ENCODE measurements around the gene SPTBN1.

SPTBN1 gene

GRCh38 chr2:54556621-54557121, 100.5 kb downstream of the SPTBN1 start:
- DNase-seq (ENCODE audit: low spot score), result peak; percentile 80

DNA sequence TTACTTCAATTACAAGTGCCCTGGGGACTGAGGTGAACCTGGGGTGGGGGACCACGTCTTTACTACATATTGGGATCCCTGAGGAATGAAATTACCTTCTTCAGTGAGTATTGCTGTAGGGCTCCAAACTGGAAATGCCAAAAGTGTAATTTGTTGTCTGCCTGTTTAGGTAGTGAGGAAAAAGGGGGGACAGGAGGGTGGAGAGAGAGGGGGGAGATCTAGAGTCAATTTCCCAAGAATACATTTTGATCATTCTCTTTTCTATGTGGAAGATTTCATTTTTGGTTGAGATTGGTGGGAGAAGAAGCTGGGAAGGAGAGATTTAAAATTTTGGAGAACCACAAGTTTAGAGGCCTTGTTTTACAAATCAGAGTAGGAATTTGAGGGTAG, 101.1 kb downstream of the SPTBN1 start:
- DNase-seq (ENCODE audit: low spot score), result no peak

DNA sequence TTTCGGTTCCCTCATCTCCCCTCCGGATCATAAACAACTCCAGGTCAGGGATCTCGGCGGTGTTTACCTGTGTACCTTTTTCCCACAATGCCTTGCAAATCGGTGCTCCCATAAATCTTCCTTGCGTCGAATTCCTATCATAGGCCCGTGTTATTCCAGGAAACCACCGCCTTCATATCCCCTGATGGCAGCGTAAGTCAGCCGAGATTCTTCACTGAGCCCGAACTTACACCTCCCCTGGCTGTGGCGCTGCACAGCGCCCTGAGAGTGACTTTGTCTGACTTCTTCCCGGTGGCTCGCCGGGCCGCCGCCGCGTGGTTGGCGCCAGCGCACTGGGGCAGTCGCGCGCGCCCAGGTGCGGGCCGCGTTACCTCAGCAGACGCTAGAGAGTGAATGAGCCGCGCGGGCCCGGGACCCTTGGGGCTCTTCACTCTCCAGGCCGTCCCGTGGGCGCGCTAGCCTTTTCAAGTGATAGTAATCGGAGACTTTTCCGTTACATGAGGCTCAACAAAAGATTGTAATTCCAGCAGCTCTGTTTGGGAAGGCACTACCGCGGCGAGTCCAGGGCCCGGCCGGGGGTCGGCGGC, 101.6 kb downstream of the SPTBN1 start:
- DNase-seq (ENCODE audit: low spot score), result peak; percentile 88

DNA sequence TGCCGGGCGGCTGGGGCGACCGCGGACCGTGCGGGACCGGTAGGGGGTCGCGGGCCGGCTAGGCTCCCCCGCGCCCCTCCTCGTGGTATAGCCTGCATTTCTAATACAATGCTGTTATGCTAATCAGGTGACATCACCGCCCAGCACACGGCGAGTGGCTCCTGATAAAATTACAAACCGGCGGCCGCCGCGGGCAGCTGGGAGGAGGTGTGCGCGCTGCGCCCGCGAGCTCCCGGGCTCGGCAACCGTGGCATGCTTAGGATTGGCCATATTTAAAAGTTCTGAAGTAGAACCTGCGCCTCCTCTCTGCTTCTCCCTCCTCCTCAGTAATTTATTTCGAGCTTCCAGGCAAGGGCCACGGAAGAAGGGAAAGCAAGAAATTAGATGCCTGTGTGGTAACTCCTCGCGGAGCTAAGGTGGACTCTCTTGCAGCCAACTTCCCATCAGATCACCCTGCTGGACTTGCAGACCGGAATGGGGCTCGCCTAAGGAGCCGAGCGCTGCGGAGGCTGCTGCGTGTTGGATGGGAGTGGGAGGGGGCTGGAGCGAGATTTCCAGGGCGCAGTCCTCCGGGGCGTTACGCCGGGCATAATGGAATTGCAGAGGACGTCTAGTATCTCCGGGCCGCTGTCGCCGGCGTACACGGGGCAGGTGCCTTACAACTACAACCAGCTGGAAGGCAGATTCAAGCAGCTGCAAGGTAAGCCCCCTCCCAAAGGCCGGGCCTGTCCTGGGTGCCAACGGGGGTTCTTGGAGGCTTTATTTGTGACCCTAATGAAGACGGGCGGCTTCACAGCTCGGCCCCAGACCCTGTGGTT, 102.3 kb downstream of the SPTBN1 start:
- peak; percentile 88 for DNase-seq (ENCODE audit: low spot score)

- DNase-seq (ENCODE audit: low spot score), result peak; percentile 64
Measured at GRCh38 chr2:54559006-54559445, 102.9 kb downstream of the SPTBN1 start.

DNA sequence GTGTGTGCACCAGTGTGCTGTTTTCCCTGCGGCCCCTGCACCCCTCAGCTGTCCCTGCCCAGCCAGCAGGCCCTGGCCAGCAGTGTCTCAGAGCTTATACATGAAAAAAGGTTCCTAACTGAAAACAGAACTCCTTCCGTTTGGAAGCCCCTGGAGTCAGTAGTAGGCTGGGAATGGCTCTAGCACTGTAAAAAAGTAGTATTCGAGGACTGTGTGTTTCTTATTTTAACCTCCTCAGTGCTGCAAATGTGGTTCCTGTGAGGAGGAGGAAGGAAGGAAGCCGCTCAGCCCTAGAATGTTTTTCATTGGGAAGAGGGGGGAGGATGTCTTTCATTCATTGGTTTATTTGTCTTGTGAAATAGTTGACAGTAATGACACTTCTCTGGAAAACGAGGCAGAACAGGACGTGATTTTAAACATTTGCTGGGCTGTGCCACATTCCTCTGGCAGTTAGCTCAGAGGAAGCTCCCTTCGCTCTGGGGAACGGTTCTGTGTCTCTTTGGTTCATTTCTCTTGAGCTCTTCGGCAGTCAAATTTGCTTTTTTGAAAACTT, 103.5 kb downstream of the SPTBN1 start:
- peak; percentile 85 for DNase-seq (ENCODE audit: low spot score)

DNA sequence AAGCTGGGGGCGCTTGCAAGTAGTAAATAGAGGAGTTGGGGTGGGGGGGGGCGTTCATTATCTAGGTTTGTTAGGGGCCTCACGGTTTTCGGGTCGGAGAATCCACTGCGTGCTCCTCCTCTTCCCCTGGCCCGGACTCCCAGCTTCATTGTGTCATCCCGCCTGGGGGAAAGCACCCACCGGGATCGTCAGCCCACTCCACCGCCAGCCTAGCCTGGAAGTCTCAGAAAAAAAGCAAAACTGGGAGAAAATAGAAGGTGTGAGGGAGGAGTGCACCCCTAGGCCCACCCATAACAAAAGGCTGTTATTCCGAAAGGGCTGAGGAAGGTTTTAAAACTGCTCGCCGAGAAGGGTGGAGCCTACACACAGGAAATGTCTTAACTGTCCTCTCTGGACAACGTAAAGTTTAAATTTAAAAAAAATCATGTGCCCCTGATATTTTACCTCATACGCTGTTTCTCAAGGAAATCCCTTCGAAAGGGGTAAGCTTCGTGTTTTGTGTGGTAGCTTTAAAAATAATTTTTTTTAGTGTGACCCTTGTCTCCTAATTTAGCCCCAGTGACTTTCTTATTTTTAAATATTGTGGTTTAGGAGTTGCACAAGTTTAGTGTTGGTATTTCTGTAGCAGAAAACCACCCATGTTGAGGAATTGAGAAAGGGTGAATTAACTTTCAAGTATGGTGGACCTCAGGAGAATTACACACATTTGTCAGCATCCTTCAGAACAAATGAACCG, 104.2 kb downstream of the SPTBN1 start:
- peak; percentile 63 for DNase-seq (ENCODE audit: low spot score)

GRCh38 chr2:54561010-54561409, 104.9 kb downstream of the SPTBN1 start:
- DNase-seq (ENCODE audit: low spot score), result no peak

DNA sequence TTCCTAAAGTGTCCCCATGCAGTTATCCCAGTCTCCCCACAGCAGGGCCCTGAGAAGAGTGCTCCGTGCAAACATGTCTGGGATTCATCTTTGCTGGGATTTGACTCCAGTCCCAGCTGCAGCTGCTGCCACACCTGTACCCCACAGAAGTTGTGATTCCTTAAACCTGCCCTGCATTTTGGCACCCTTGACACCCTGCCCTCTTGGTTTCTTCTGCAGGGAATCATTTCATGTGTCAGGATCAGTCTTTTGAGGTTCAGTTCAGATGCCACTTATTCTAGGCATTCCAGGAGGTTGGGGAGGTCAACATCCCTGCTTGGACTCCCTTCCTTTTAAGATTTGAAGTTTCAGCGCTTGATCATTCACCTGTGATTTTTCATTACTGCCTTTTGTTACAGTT, 108.3 kb downstream of the SPTBN1 start:
- DNase-seq (ENCODE audit: low spot score), result no peak

- no peak for DNase-seq (ENCODE audit: low spot score)
Measured at GRCh38 chr2:54565551-54565950, 109.4 kb downstream of the SPTBN1 start.

DNA sequence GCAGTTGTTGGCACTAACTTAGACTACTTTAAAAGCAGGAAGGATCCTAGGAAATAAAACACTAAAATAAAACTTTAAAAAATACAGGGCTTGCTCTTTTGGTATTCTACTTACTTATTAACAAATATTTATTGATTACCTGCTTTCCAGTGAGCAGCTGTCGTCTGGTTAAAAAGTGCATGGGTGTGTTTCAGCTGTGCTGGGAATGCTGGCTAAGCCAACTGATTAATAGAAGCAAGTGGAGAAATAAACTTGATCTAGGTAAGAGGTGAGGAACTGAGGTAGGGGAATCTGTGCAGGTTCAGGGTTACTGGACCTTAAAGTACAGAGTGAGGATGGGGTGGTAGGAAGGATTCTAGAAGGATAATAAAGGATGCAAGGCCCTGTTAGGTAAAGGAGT, 110.8 kb downstream of the SPTBN1 start:
- DNase-seq (ENCODE audit: low spot score), result no peak

DNA sequence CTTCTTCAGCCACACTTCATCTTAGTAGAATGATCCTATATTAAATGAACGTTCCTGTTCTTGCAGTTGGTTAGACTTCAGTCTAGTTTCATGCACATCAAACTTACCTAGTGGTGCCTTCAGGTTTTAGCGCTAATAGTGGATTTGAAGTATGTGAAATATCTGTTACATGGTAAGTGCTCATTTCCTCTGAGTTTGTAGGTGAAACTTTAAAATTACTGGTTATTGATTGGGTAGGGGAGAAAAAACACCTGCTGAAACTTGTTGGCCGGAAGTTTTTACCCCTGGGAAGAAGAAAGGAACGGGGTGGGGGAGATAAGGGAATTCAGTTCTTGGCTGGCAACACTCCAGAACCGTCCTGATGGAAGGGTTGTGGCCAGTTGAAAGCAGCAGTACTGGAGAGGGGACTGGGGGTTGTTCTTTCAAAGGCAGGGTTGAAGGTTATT, 112.8 kb downstream of the SPTBN1 start:
- DNase-seq (ENCODE audit: low spot score), result no peak

DNA sequence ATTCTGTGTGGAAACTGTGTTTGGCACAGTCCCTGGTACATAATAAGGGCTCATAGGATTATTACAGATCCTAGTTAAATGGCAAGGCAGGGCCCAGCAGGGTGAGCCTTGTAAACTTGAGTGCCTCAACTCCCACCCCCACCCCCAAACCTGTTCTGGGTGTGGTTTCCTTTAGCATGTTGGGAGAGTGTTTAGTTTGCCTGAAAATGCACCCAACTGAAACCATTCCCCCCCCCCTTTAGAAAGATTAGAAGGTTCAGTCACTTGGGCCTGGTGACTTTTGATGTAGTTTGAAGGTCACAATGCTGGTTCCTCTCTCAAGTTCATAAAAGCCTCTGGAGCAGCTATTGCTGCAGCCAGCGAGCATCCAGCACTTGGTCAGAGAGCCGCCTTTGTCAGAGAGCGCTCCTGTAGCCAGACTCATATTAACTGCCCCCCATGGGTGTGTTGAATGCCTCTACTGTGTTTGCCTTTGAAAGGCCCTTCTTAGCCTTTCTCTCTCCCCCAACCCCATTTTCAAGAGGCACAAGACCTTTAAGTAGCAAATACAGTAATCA, 113.7 kb downstream of the SPTBN1 start:
- DNase-seq (ENCODE audit: low spot score), result no peak

- no peak for DNase-seq (ENCODE audit: low spot score)
Measured at GRCh38 chr2:54570321-54570855, 114.3 kb downstream of the SPTBN1 start.

DNA sequence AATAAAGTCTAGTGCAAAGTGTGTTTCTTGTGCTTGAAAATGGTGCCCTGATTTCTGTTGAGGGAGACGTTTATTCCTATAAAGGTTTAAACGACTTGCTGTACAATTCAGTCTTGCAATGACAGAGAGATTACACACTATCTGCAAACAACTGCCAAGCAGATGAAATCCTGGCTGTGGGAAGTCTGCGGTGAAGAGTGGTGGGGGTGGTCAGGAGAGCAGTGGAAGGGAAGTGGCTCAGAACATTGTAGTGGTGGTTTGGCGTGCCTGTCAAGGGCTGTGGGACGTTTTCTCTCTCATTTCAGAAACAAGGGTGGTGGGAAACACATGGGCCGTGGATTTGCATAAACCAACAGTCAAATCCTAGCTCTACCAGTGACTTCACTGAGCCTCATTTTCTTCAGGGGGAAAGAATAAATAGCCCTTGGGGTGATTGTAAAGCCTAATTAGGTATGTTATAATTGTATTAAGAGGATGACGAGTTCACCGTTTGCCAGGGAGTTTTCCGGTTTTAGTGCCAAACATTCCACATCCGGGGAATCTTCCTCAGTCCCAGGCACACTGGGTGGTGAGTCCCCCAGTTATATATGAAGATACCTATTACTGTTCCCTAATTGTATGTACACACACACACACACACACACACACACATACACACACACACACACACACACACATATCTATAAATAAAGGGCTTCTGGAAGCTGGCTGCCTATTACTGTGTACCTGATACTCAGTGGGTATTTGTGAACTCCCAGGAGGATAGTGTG, 115.0 kb downstream of the SPTBN1 start:
- DNase-seq (ENCODE audit: low spot score), result peak; percentile 87

DNA sequence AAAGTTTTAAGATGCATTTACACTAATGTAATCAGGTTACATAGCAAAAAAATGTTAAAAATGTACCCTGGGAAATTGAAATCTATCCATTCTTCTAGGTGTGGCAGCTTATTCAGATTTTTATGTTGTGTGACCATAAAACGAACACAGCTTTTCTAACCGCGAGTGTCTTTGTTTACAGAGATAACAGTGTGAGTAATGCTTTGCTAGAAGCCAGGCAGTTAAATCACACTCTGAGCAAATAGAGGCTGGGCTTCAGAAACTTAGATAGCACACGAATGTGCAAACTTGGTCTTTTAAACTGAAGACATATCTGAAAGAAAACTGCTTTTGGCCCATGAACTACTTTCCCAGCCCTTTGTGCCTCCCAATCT, 116.1 kb downstream of the SPTBN1 start:
- peak; percentile 89 for DNase-seq (ENCODE audit: low spot score)

DNA sequence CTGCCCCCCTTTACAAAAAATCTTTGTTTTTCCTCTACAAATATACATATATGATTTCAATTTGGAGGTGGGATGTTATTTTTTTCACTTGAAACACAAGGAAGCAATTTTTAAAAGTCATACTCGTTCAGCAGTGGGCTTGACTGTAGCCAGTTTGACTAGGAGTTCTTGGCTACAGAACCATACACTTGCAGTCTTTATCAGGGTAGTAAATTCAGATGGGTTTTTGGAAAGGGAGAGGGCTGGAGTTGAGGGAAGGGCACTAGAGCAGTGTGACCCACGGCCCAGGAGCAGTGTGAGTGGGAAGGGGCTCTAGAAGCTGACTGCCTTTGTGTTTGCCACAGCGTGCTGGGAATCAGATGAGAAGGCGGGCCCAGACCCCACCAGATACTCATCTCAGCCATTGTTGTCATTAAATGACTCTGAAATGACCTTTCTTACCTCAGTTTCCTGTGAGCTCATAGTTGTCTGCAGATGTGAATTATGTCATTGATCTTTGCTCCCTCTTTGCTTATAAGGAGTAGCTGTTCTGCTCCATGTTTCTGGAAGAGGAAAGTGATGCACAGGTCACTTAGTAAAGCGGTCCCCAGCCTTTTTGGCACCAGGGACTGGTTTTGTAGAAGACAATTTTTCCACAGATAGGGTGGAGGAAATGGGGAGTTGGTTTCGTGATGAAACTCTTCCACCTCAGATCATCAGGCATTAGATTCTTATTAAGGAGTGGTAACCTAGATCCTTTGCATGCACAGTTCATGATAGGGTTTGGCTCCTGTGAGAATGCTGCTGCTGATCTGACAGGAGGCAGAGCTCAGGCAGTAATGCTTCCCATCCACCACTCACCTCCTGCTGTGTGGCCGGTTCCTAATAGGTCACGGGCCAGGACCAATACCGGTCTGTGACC, 116.8 kb downstream of the SPTBN1 start:
- DNase-seq (ENCODE audit: low spot score), result peak; percentile 73

DNA sequence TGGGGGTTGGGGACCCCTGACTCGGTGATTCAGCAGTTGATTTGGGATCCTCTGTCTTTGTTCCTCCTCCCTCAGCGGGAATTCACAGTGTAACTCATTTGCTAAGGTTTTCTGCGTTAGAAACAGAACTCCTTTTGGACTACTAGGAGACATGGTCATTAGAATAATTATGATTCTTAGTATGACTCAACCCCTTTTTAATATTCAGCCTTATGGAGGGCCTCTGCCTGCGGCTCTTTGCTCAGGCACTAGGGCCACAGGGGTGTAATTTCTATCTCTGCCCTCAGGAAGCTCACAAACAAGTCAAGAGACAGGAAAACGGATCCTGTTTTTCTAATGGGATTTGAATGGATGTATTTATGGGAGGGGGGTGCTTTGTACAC, 117.4 kb downstream of the SPTBN1 start:
- DNase-seq (ENCODE audit: low spot score), result no peak

DNA sequence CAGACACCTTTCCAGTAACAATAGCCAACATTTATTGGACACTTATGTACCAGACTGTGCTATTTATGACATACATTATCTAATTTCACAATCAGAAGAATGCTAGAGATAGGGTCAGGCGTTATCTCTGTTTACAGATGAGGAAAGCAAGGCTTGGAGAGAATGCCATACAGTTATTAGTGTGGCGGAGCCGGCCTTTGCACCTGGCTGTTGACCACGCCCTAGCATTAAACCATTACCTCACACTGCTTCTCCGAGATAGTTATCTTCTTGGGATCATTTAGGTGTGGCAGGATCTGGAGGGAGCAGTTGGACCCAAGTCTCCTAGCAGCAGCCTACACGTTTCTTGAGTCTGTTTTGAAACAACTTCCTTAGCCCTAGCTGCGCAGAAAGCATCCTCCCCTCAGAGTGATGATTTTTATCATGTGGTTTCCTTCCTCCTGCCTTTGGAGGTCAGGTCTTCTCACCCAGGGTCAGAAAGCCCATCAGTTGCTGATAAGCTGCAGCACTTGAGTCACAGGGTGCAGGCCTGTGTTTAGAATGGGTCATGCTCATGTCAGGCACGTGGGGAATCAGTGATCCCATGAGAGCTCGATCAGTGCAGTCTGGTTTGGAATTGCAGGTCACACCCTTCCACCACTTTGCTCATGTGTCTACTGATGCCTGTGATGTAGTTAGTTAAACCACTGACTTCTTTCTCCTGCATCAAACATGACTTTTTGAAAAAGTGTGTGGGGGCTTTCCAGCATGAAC, 118.2 kb downstream of the SPTBN1 start:
- peak; percentile 78 for DNase-seq (ENCODE audit: low spot score)

Measured in kidney tubule cell (primary cell).